HEK293T (cell line): Measurements from ENCODE around the gene SMPDL3B.
A peak's percentile ranks its signal among the peaks of the same experiment; 100 is the strongest.

ENCODE experiments used
- CTCF ChIA-PET: fragments of 350-600 bp; formaldehyde crosslinking; extraction: SDS; loops from one replicate; lab custom pipeline; 2021; ENCODE audit warnings: antibody characterized with exemption, inconsistent platforms; lab: Yijun Ruan, JAX
- POLR2A ChIA-PET: fragments of 350-600 bp; formaldehyde crosslinking; extraction: SDS; loops from one replicate; lab custom pipeline; 2020; ENCODE audit warnings: antibody characterized with exemption, inconsistent platforms; lab: Yijun Ruan, JAX
- DNase-seq: peaks from one replicate; pipeline ENCODE4 v3.0.0; 2012; ENCODE audit warnings: mixed read lengths; ENCODE audit errors: extremely low spot score
- ARNT ChIP-seq: fragments of 450-650 bp; IDR thresholded peaks from 2 replicates; pipeline ENCODE4 v1.6.1; 2017; ENCODE audit warnings: mild to moderate bottlenecking
- BHLHE40 ChIP-seq: fragments of 450-650 bp; IDR thresholded peaks from 2 replicates; pipeline ENCODE4 v1.6.1; 2016; ENCODE audit warnings: mild to moderate bottlenecking, moderate library complexity, borderline replicate concordance
- CTBP1 ChIP-seq: fragments of 450-650 bp; IDR thresholded peaks from 2 replicates; pipeline ENCODE4 v1.6.1; 2016; ENCODE audit warnings: borderline replicate concordance
- ELF4 ChIP-seq: fragments of 450-650 bp; IDR thresholded peaks from 2 replicates; pipeline ENCODE4 v1.6.1; 2017; ENCODE audit warnings: antibody characterized with exemption
- FOXA1 ChIP-seq: fragments of 450-650 bp; IDR thresholded peaks from 2 replicates; pipeline ENCODE4 v1.6.1; 2016; ENCODE audit warnings: mild to moderate bottlenecking
- FOXK2 ChIP-seq: fragments of 450-650 bp; IDR thresholded peaks from 2 replicates; pipeline ENCODE4 v1.6.1; 2016; ENCODE audit warnings: mild to moderate bottlenecking
- FOXM1 ChIP-seq: fragments of 450-650 bp; IDR thresholded peaks from 2 replicates; pipeline ENCODE4 v1.6.1; 2017; ENCODE audit warnings: mild to moderate bottlenecking, borderline replicate concordance
- HDGF ChIP-seq: fragments of 450-650 bp; IDR thresholded peaks from 2 replicates; pipeline ENCODE4 v1.6.1; 2017; ENCODE audit warnings: antibody characterized with exemption, borderline replicate concordance
- L3MBTL2 ChIP-seq: fragments of 450-650 bp; conservative IDR thresholded peaks from 2 replicates; pipeline ENCODE4 v1.6.1; 2016; ENCODE audit warnings: mild to moderate bottlenecking
- LEF1 ChIP-seq: fragments of 450-650 bp; IDR thresholded peaks from 2 replicates; pipeline ENCODE4 v1.6.1; 2017; ENCODE audit warnings: mild to moderate bottlenecking, borderline replicate concordance
- NFRKB ChIP-seq: fragments of 450-650 bp; IDR thresholded peaks from 2 replicates; pipeline ENCODE4 v1.6.1; 2016; ENCODE audit warnings: mild to moderate bottlenecking, moderate library complexity
- PKNOX1 ChIP-seq: fragments of 450-650 bp; IDR thresholded peaks from 2 replicates; pipeline ENCODE4 v1.6.1; 2016
- SP1 ChIP-seq: fragments of 450-650 bp; IDR thresholded peaks from 2 replicates; pipeline ENCODE4 v1.6.1; 2017
- SUZ12 ChIP-seq: fragments of 450-650 bp; IDR thresholded peaks from 2 replicates; pipeline ENCODE4 v1.6.1; 2016; ENCODE audit warnings: mild to moderate bottlenecking
- TARDBP ChIP-seq: fragments of 450-650 bp; IDR thresholded peaks from 2 replicates; pipeline ENCODE4 v1.6.1; 2016
- ZNF384 ChIP-seq: fragments of 450-650 bp; IDR thresholded peaks from 2 replicates; pipeline ENCODE4 v1.6.1; 2016

The SMPDL3B gene

DNA sequence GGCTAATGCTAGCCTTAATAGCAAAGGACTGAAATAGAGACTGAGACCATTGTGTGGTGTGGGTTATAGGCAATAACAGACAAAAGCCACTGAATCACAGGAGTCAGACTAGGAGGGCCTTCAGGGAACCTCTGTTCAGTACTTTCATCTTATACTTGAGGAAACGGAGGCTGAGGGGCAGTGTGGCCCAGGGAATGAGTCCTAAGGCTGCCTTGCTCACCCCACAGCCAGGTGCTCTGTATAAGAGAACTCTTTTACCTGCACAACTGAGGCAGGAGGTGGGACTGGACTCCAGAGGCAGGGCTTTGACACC lies 2.7 kb downstream of the SMPDL3B start:
- POLR2A ChIA-PET, result no interaction called here
- CTCF ChIA-PET, result no interaction called here
- TF ChIP-seq FOXA1 (no peak), FOXM1 (no peak), ELF4 (no peak), SUZ12 (no peak), TARDBP (no peak), L3MBTL2 (no peak), ZNF384 (no peak), FOXK2 (no peak), SP1 (no peak), BHLHE40 (no peak), CTBP1 (no peak), ARNT (no peak), HDGF (no peak), PKNOX1 (no peak), NFRKB (no peak)
- no peak for DNase-seq

GRCh38 chr1:27938488-27938887 lies 3.7 kb downstream of the SMPDL3B start:
- ChIA-PET CTCF (interaction anchor here (1.2 kb wide), 1 partner anchor 8 kb away, joined by 3 read pairs; no protein-coding TSS in a partner anchor), POLR2A (no interaction called here)
- DNase-seq, result no peak
- TF ChIP-seq LEF1, result no peak
- no peak for TF ChIP-seq ZNF384
- TF ChIP-seq L3MBTL2, result no peak
- TF ChIP-seq CTBP1, result no peak
- no peak for TF ChIP-seq FOXM1

DNA sequence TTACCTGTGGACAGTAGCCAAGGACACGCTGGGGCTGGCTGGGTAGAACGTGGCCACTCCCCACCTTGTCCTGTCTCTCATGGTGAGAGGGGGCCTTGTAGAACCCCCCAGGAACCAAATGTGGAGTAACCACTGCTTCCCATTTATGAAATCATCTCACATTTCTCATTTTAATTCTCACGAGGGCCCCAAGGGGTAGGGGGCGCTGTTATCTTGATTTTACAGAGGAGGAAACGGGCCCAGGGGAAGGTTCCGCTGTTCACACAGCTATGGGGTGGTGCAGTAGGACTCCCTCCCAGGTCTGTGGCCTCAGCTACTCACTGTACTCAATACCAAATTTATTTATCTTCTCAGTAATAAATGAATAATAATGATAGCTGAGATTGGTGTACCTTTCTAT lies 5.5 kb downstream of the SMPDL3B start:
- peak; percentile 73 for DNase-seq
- POLR2A ChIA-PET, result no interaction called here
- CTCF ChIA-PET, result interaction anchor here (0.6 to 2.0 kb wide), 9 partner anchors 9 to 735 kb away, joined by 3 to 7 read pairs (median 3); no protein-coding TSS in a partner anchor
- TF ChIP-seq ELF4 (no peak), LEF1 (no peak), SP1 (no peak), ZNF384 (no peak), PKNOX1 (no peak)

- ChIA-PET CTCF (interaction anchor here (0.6 to 2.0 kb wide), 9 partner anchors 8 to 735 kb away, joined by 3 to 7 read pairs (median 3); no protein-coding TSS in a partner anchor), POLR2A (interaction anchor here (0.6 to 0.9 kb wide), 2 partner anchors 147 to 294 kb away, joined by 3 read pairs; partner anchors contain the start of gene EYA3)
- TF ChIP-seq PKNOX1 (no peak), CTBP1 (no peak), L3MBTL2 (no peak), SP1 (no peak), ELF4 (no peak), NFRKB (no peak), BHLHE40 (no peak), HDGF (no peak), ARNT (no peak), FOXM1 (no peak)
- DNase-seq, result no peak
Measured at GRCh38 chr1:27940870-27941560, 6.2 kb downstream of the SMPDL3B start.

DNA sequence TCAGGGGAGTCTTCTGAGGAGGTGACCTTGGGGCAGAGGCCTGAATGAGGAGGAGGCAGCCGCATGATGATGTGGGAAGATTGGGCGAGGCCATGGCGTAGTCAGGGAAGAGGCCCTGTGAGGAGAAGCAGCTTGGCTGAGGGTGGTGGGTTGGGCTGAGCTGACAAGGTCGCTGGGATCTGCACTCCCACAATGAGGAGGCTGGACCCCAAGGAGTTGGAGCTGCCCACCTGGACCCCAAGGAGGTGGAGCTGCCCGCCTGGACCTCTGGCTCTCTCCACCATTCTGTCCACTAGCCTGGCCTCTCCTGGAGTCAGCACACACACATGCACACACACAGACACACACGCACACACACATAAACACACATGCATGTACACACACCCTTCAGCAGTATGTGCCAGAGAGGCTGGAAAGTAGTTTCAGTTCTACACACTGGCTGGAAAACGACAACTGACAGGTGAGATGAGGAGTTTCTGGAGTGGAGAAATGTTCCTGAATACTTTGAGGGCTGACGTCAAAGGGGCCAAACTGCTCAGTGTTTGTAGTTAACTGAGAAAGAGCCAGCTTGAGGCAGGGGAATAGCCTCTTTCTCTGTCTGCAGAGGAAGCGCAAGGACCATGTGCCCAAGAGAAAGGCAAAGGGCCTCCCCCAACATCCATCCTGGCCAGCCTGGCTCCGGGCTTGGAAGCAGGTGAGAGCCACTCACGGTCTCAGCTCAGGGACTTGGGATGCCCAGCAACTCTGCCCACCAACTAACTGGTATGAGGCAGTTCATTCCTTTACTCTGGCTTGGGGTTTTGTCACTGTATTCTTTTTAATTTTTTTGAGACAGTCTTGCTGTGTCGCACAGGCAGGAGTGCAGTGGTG lies 7.1 kb downstream of the SMPDL3B start:
- TF ChIP-seq SP1 (no peak), ZNF384 (no peak), ELF4 (no peak), ARNT (no peak), FOXM1 (no peak), FOXK2 (no peak), HDGF (no peak), NFRKB (no peak), PKNOX1 (no peak), BHLHE40 (no peak), LEF1 (no peak), CTBP1 (no peak), TARDBP (no peak), L3MBTL2 (no peak)
- CTCF ChIA-PET, result interaction anchor here (0.5 to 0.7 kb wide), 2 partner anchors 79 to 1908 kb away, joined by 3 read pairs; no protein-coding TSS in a partner anchor
- POLR2A ChIA-PET, result interaction anchor here (0.9 kb wide), 1 partner anchor 147 kb away, joined by 3 read pairs; the partner anchor contains the start of gene EYA3
- no peak for DNase-seq
